HCT116 (cell line): ENCODE results near the gene CDA. TPM values are rescaled to one million over a fixed set of nuclear protein-coding genes. Genes with fewer than 3 reads are reported as not detected.

ENCODE experiments used
- ATAC-seq: fragments of 200-7000 bp; cut with Tn5 transposase; 2 replicates; pipeline ENCODE4 v1.9.1; 2020; ENCODE audit warnings: mild to moderate bottlenecking, moderate library complexity
- BruUV-seq: library from RNA; stranded (reverse); fragments of 400-500 nt; replicated peaks from 2 replicates; lab custom pipeline; 2021; lab: Mats Ljungman, UMichigan
- CTCF ChIA-PET: fragments of 300-600 bp; sonication (Branson Sonifier 250); formaldehyde crosslinking; loops from one replicate; lab custom pipeline; 2021; ENCODE audit warnings: antibody characterized with exemption; lab: Charles Lee
- POLR2A ChIA-PET: fragments of 300-600, 350-600 bp; sonication (Branson Sonifier 250); formaldehyde crosslinking; loops from one replicate; lab custom pipeline; 2021; ENCODE audit warnings: antibody characterized with exemption; lab: Charles Lee
- RAD21 ChIA-PET, 2 experiments: fragments of 300-600 bp; sonication (Branson Sonifier 250); formaldehyde crosslinking; loops; one replicate each; lab custom pipeline; 2023; ENCODE audit warnings: low total read pairs in 2 of 2; ENCODE audit not compliant: uncharacterized antibody in 2 of 2, unreplicated experiment in 2 of 2, low non-redundant PET in 1 of 2; lab: Charles Lee
- DNase-seq: peaks from one replicate; pipeline ENCODE4 v3.0.0-alpha.2; 2010; ENCODE audit warnings: low read depth, low spot score
- H2AFZ ChIP-seq: fragments of 200-600 bp; shearing (Covaris generic), sonication (generic); 2 replicates; pipeline ENCODE4 v1.6.1; 2017; ENCODE audit warnings: low read depth, mixed run types, mixed read lengths, antibody characterized with exemption, low read length; ENCODE audit not compliant: poor library complexity, severe bottlenecking
- H3K27ac ChIP-seq: 2 replicates; pipeline ENCODE4 v1.5.1; 2012; ENCODE audit warnings: low read depth, low read length
- H3K27me3 ChIP-seq: fragments of 200-600 bp; sonication (generic); 2 replicates; pipeline ENCODE4 v1.6.1; 2016; ENCODE audit warnings: mixed run types, low read length, mixed read lengths; ENCODE audit not compliant: insufficient read depth
- H3K36me3 ChIP-seq, 2 experiments: fragments of 200-500 bp in 1 of 2; fragments of 200-600 bp in 1 of 2; sonication (Bioruptor generic) in 1 of 2; sonication (generic) in 1 of 2; 2 replicates each; pipeline versions ENCODE4 v1.5.1 to v1.6.1; 2014 to 2016; ENCODE audit warnings: low read length in 2 of 2, inconsistent platforms in 1 of 2, mixed read lengths in 1 of 2, mixed run types in 1 of 2; ENCODE audit not compliant: insufficient read depth in 2 of 2, control insufficient read depth in 1 of 2
- H3K4me1 ChIP-seq, 2 experiments: fragments of 200-600 bp in 1 of 2; sonication (generic) in 1 of 2; 2 replicates each; pipeline versions ENCODE4 v1.5.1 to v1.6.1; 2012 to 2017; ENCODE audit warnings: low read length in 2 of 2, inconsistent platforms in 1 of 2, mild to moderate bottlenecking in 1 of 2, mixed read lengths in 1 of 2, mixed run types in 1 of 2, moderate library complexity in 1 of 2; ENCODE audit not compliant: insufficient read depth in 2 of 2, control insufficient read depth in 1 of 2
- H3K4me2 ChIP-seq: fragments of 200-600 bp; sonication (generic); 2 replicates; pipeline ENCODE4 v1.6.1; 2017; ENCODE audit warnings: mixed run types, low read length, mixed read lengths
- H3K4me3 ChIP-seq, 2 experiments: fragments of 200-600 bp in 1 of 2; sonication (generic) in 1 of 2; replicated peaks in 1 of 2; 2 replicates each; pipeline ENCODE4 v1.5.1; 2011 to 2016; ENCODE audit warnings: low read length in 2 of 2, control low read depth in 1 of 2, low read depth in 1 of 2, mild to moderate bottlenecking in 1 of 2, mixed read lengths in 1 of 2, mixed run types in 1 of 2
- H3K79me2 ChIP-seq: fragments of 200-600 bp; sonication (generic); 2 replicates; pipeline ENCODE4 v1.6.1; 2017; ENCODE audit warnings: mild to moderate bottlenecking, mixed run types, low read length, moderate library complexity, mixed read lengths; ENCODE audit not compliant: insufficient read depth
- H3K9ac ChIP-seq: fragments of 200-600 bp; sonication (generic); 2 replicates; pipeline ENCODE4 v1.6.1; 2016; ENCODE audit warnings: low read length, mixed read lengths
- H3K9me2 ChIP-seq: fragments of 200-600 bp; sonication (generic), shearing (Covaris generic); 2 replicates; pipeline ENCODE4 v1.6.1; 2017; ENCODE audit warnings: mixed run types, mild to moderate bottlenecking, moderate library complexity; ENCODE audit not compliant: insufficient read depth
- H3K9me3 ChIP-seq, 2 experiments: fragments of 200-500 bp in 1 of 2; fragments of 200-600 bp in 1 of 2; sonication (Bioruptor generic) in 1 of 2; sonication (generic) in 1 of 2; 2 replicates each; pipeline ENCODE4 v1.6.1; 2014 to 2017; ENCODE audit warnings: low read length in 2 of 2, mixed read lengths in 2 of 2, inconsistent platforms in 1 of 2, low read depth in 1 of 2, mild to moderate bottlenecking in 1 of 2, mixed run types in 1 of 2, moderate library complexity in 1 of 2; ENCODE audit not compliant: control insufficient read depth in 1 of 2, insufficient read depth in 1 of 2
- H4K20me1 ChIP-seq: fragments of 200-600 bp; sonication (generic), shearing (Covaris generic); 2 replicates; pipeline ENCODE4 v1.6.1; 2017; ENCODE audit warnings: mixed run types, mild to moderate bottlenecking, moderate library complexity; ENCODE audit not compliant: insufficient read depth
- CBX3 ChIP-seq: IDR thresholded peaks from 2 replicates; pipeline ENCODE4 v1.6.1; 2012; ENCODE audit warnings: low read depth
- CEBPB ChIP-seq: IDR thresholded peaks from 2 replicates; pipeline ENCODE4 v1.6.1; 2012; ENCODE audit warnings: low read depth
- EGR1 ChIP-seq: IDR thresholded peaks from 2 replicates; pipeline ENCODE4 v1.6.1; 2012; ENCODE audit warnings: low read depth
- ELF1 ChIP-seq: IDR thresholded peaks from 2 replicates; pipeline ENCODE4 v1.6.1; 2012; ENCODE audit warnings: low read depth, borderline replicate concordance
- EZH2 ChIP-seq: fragments of 200-600 bp; sonication (generic); IDR thresholded peaks from 2 replicates; pipeline ENCODE4 v1.6.1; 2017; ENCODE audit warnings: antibody characterized with exemption, mixed run types
- EZH2phosphoT487 ChIP-seq: fragments of 200-600 bp; IDR thresholded peaks from 2 replicates; pipeline ENCODE4 v1.6.1; 2018; ENCODE audit warnings: antibody characterized with exemption, borderline replicate concordance
- FOSL1 ChIP-seq: IDR thresholded peaks from 2 replicates; pipeline ENCODE4 v1.6.1; 2012; ENCODE audit warnings: low read depth
- JUND ChIP-seq: IDR thresholded peaks from 2 replicates; pipeline ENCODE4 v1.6.1; 2012
- POLR2A ChIP-seq: IDR thresholded peaks from 2 replicates; pipeline ENCODE4 v1.7.0; 2011; ENCODE audit warnings: borderline replicate concordance; ENCODE audit not compliant: insufficient read depth, insufficient read length; ENCODE audit errors: extremely low read depth
- POLR2AphosphoS5 ChIP-seq: IDR thresholded peaks from 2 replicates; pipeline ENCODE4 v1.6.1; 2011; ENCODE audit warnings: mild to moderate bottlenecking, low read depth, low read length, moderate library complexity
- SIN3A ChIP-seq: IDR thresholded peaks from 2 replicates; pipeline ENCODE4 v1.6.1; 2012; ENCODE audit warnings: low read depth
- SRF ChIP-seq: IDR thresholded peaks from 2 replicates; pipeline ENCODE4 v1.6.1; 2012; ENCODE audit warnings: low read depth
- TCF7L2 ChIP-seq: IDR thresholded peaks from 2 replicates; pipeline ENCODE4 v1.7.0; 2011; ENCODE audit warnings: borderline replicate concordance, inconsistent platforms; ENCODE audit not compliant: insufficient read depth, insufficient read length; ENCODE audit errors: extremely low read depth
- YY1 ChIP-seq: IDR thresholded peaks from 2 replicates; pipeline ENCODE4 v1.6.1; 2011; ENCODE audit warnings: low read length, low read depth, moderate library complexity, mild to moderate bottlenecking; ENCODE audit not compliant: insufficient replicate concordance; ENCODE audit errors: extremely low read depth
- ZFX ChIP-seq: fragments of 450-650 bp; IDR thresholded peaks from 2 replicates; pipeline ENCODE4 v1.6.1; 2017
- ZNF274 ChIP-seq: fragments of 200-500 bp; sonication (Bioruptor generic); IDR thresholded peaks from 2 replicates; pipeline ENCODE4 v1.6.1; 2014; ENCODE audit warnings: mild to moderate bottlenecking, low read depth, low read length, inconsistent platforms
- intact Hi-C: fragments of 100-400 bp; cut with micrococcal nuclease; formaldehyde crosslinking; loops from 2 replicates; pipeline ENCODE4 v1.10.0; 2022
- total RNA-seq: library from RNA; stranded (reverse); gene quantifications from one replicate; pipeline ENCODE4 v1.2.1, GENCODE V29; 2021; ENCODE audit not compliant: unreplicated experiment
- TF ChIP-seq, protein P1 (sequence below): IDR thresholded peaks from 2 replicates; pipeline ENCODE4 v1.6.1; 2012
- TF ChIP-seq, protein P2 (sequence below): IDR thresholded peaks from 2 replicates; pipeline ENCODE4 v1.6.1; 2012; ENCODE audit warnings: low read depth
- TF ChIP-seq, protein P3 (sequence below): IDR thresholded peaks from 2 replicates; pipeline ENCODE4 v1.6.1; 2011; ENCODE audit warnings: mild to moderate bottlenecking, low read length, moderate library complexity; ENCODE audit not compliant: insufficient replicate concordance; ENCODE audit errors: extremely low read depth

The CDA gene
- total RNA-seq, 1 experiment from 2014 or later: 28.6 TPM

DNA sequence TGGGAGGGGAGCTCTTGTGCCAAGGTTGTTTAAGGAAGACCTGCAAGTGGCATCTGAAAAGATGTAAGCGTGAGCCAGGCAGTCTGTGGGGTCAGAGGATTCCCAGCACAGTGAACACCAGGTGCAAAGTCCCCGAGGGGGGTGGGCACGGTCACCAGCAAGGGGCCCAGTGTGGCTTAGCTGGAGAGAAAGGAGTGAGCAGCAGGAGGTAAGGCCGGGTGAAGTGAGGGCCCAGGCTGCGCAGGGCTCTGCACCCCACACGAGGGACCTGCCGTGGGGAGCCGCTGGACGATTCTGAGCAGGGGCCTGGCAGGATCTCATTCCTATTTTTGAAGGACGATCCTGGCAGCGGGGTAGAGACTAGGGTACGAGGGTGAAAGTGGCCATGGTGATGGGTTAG lies 68.1 kb downstream of the CDA start (continued):
- no peak for TF ChIP-seq YY1

DNA sequence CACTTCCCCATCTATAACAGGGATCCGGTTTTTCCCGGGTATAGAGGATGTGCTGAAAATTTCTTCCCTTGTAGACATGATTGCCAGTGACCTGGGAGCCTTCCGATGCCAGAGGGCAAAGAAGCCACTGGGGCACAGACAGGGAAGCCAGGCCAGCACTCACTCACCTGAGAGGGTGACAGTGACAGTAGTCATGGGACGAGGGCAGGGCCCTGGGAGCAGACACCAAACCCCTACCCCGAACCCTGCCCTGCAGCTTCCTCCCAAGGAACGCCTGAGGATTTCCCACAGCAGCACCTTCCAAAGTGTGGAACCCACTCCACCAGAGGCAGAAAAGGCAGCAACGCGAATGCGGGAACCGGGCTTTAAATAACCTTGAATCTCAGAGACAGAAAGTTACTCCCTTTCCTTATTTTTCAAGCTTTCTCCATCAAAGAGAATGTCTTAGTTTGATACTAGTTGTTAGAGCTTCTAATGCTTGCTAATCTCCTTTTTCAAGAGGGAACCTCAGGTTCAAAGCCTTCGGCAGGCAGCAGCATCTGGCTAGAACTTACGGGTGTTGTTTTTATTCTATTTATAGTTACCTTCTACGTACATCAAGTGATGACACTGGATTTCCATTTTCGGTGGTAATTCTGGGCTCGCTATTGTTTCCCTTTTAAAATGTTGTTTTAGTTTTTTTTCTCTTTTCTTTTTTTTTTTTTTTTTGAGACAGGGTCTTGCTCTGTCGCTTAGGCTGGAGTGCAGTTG lies 69.4 kb downstream of the CDA start:
- CTCF ChIA-PET: interaction anchor here (1.1 kb wide), 1 partner anchor 83 kb away, joined by 5 read pairs; no protein-coding TSS in a partner anchor
- H3K9me2 ChIP-seq: no peaks in the 10 kb centered on the region
- no peak overlapping the region for H3K27ac ChIP-seq
- POLR2A ChIA-PET: no interaction called here
- DNase-seq: no peak
- H3K4me3 ChIP-seq: no peak overlapping the region
- peaks cover 46 to 50% of the 10 kb centered on the region in 2 experiments for H3K36me3 ChIP-seq
- peaks cover 12 to 21% of the 10 kb centered on the region in 2 experiments for H3K4me1 ChIP-seq
- H4K20me1 ChIP-seq: no peaks in the 10 kb centered on the region
- no peak overlapping the region for H2AFZ ChIP-seq
- BruUV-seq: no TSS peak
- ATAC-seq: no peak
- peaks cover 62% of the 10 kb centered on the region for H3K79me2 ChIP-seq
- TF ChIP-seq ZFX (no peak), ELF1 (no peak), EZH2phosphoT487 (no peak), ZNF274 (no peak), TCF7L2 (no peak), POLR2AphosphoS5 (no peak), JUND (no peak), EGR1 (no peak), SRF (no peak), CBX3 (no peak), CEBPB (no peak), POLR2A (no peak), FOSL1 (no peak), EZH2 (no peak), SIN3A (no peak), YY1 (no peak)
- TF ChIP-seq, protein P1, sequence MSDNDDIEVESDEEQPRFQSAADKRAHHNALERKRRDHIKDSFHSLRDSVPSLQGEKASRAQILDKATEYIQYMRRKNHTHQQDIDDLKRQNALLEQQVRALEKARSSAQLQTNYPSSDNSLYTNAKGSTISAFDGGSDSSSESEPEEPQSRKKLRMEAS: no peak
- TF ChIP-seq, protein P2, sequence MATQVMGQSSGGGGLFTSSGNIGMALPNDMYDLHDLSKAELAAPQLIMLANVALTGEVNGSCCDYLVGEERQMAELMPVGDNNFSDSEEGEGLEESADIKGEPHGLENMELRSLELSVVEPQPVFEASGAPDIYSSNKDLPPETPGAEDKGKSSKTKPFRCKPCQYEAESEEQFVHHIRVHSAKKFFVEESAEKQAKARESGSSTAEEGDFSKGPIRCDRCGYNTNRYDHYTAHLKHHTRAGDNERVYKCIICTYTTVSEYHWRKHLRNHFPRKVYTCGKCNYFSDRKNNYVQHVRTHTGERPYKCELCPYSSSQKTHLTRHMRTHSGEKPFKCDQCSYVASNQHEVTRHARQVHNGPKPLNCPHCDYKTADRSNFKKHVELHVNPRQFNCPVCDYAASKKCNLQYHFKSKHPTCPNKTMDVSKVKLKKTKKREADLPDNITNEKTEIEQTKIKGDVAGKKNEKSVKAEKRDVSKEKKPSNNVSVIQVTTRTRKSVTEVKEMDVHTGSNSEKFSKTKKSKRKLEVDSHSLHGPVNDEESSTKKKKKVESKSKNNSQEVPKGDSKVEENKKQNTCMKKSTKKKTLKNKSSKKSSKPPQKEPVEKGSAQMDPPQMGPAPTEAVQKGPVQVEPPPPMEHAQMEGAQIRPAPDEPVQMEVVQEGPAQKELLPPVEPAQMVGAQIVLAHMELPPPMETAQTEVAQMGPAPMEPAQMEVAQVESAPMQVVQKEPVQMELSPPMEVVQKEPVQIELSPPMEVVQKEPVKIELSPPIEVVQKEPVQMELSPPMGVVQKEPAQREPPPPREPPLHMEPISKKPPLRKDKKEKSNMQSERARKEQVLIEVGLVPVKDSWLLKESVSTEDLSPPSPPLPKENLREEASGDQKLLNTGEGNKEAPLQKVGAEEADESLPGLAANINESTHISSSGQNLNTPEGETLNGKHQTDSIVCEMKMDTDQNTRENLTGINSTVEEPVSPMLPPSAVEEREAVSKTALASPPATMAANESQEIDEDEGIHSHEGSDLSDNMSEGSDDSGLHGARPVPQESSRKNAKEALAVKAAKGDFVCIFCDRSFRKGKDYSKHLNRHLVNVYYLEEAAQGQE: no peak
- TF ChIP-seq, protein P3, sequence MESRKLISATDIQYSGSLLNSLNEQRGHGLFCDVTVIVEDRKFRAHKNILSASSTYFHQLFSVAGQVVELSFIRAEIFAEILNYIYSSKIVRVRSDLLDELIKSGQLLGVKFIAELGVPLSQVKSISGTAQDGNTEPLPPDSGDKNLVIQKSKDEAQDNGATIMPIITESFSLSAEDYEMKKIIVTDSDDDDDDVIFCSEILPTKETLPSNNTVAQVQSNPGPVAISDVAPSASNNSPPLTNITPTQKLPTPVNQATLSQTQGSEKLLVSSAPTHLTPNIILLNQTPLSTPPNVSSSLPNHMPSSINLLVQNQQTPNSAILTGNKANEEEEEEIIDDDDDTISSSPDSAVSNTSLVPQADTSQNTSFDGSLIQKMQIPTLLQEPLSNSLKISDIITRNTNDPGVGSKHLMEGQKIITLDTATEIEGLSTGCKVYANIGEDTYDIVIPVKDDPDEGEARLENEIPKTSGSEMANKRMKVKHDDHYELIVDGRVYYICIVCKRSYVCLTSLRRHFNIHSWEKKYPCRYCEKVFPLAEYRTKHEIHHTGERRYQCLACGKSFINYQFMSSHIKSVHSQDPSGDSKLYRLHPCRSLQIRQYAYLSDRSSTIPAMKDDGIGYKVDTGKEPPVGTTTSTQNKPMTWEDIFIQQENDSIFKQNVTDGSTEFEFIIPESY: no peak
- H3K9me3 ChIP-seq: no peaks in the 10 kb centered on the region
- intact Hi-C loops: no loop called here
- no peaks in the 10 kb centered on the region for H3K27me3 ChIP-seq
- RAD21 ChIA-PET: no interaction called here
- no peak overlapping the region for H3K4me2 ChIP-seq
- H3K9ac ChIP-seq: no peak overlapping the region
